Activated T-helper 2 cell treated with anti-CD3 and anti-CD28 coated beads, Interferon-gamma antibody, Interleukin-2, Interleukin-4, amounts not matched to agents 10 μg/mL and 5 μg/mL and 100 μg/mL, durations not matched to agents 14 hours and 24 hours and 36 hours (primary cell): Measurements from ENCODE around the gene CMTM1. TPM values are rescaled to one million over a fixed set of nuclear protein-coding genes. Genes with fewer than 3 reads are reported as not detected.

Experiments
- DNase-seq: peaks from one replicate; pipeline ENCODE4 v3.0.0; 2021; ENCODE audit warnings: low spot score
- H3K27ac Mint-ChIP-seq: one replicate; pipeline ENCODE4 v1.8.0; 2021; ENCODE audit warnings: mixed read lengths
- H3K27me3 Mint-ChIP-seq: one replicate; pipeline ENCODE4 v1.8.0; 2021; ENCODE audit warnings: low read depth, mixed read lengths
- H3K36me3 Mint-ChIP-seq: one replicate; pipeline ENCODE4 v1.8.0; 2021; ENCODE audit warnings: low read depth, mixed read lengths
- H3K4me1 Mint-ChIP-seq: one replicate; pipeline ENCODE4 v1.8.0; 2021; ENCODE audit warnings: low read depth, mixed read lengths
- H3K4me3 Mint-ChIP-seq: one replicate; pipeline ENCODE4 v1.8.0; 2021; ENCODE audit warnings: low read depth, mild to moderate bottlenecking, moderate library complexity, mixed read lengths
- H3K9me3 Mint-ChIP-seq: one replicate; pipeline ENCODE4 v1.8.0; 2021; ENCODE audit warnings: mixed read lengths
- intact Hi-C: fragments of 100-400 bp; cut with micrococcal nuclease; formaldehyde crosslinking; loops from one replicate; pipeline ENCODE4 v1.15.1; 2023
- total RNA-seq: library from RNA; stranded (reverse); gene quantifications from 2 replicates; pipeline ENCODE4 v1.2.3, GENCODE V29; 2022

Gene CMTM1
- total RNA-seq, 1 donor from 2014 or later: 10.7 TPM

- DNase-seq: no peak
- peak overlapping the region; percentile 33 for H3K4me3 Mint-ChIP-seq
Observed at GRCh38 chr16:66524601-66525164, 41.6 kb upstream of the CMTM1 start.

GRCh38 chr16:66525396-66526180 lies 40.7 kb upstream of the CMTM1 start:
- DNase-seq: no peak
- H3K27ac Mint-ChIP-seq: peak overlapping the region; percentile 31
- peak overlapping the region; percentile 33 for H3K4me3 Mint-ChIP-seq
- H3K27me3 Mint-ChIP-seq: no peaks in the 10 kb centered on the region
- H3K36me3 Mint-ChIP-seq: peaks cover 17% of the 10 kb centered on the region
- no peaks in the 10 kb centered on the region for H3K9me3 Mint-ChIP-seq
- intact Hi-C loops: loop anchor here (10.0 kb wide), 1 partner anchor 349 kb away; no protein-coding TSS in a partner anchor
- peaks cover 58% of the 10 kb centered on the region for H3K4me1 Mint-ChIP-seq

More at GRCh38 chr16:66524601-66525164, 41.6 kb upstream of the CMTM1 start:
- intact Hi-C loops: loop anchor here (10.0 kb wide), 1 partner anchor 350 kb away; no protein-coding TSS in a partner anchor
- H3K36me3 Mint-ChIP-seq: peaks cover 14% of the 10 kb centered on the region
- peak overlapping the region; percentile 69 for H3K27ac Mint-ChIP-seq
- peaks cover 63% of the 10 kb centered on the region for H3K4me1 Mint-ChIP-seq
- no peaks in the 10 kb centered on the region for H3K27me3 Mint-ChIP-seq
- H3K9me3 Mint-ChIP-seq: no peaks in the 10 kb centered on the region

GRCh38 chr16:66528294-66528693 lies 37.9 kb upstream of the CMTM1 start:
- H3K4me1 Mint-ChIP-seq: peaks cover 34% of the 10 kb centered on the region
- H3K27me3 Mint-ChIP-seq: no peaks in the 10 kb centered on the region
- no peak for DNase-seq
- no peaks in the 10 kb centered on the region for H3K9me3 Mint-ChIP-seq
- intact Hi-C loops: loop anchor here (10.0 kb wide), 1 partner anchor 347 kb away; no protein-coding TSS in a partner anchor
- no peak overlapping the region for H3K4me3 Mint-ChIP-seq
- H3K27ac Mint-ChIP-seq: no peak overlapping the region
- H3K36me3 Mint-ChIP-seq: peaks cover 17% of the 10 kb centered on the region

- Mint-ChIP-seq H3K36me3 (peaks cover 17% of the 10 kb centered on the region), H3K9me3 (no peaks in the 10 kb centered on the region), H3K27ac (peak overlapping the region; percentile 52), H3K4me1 (peaks cover 27% of the 10 kb centered on the region), H3K27me3 (no peaks in the 10 kb centered on the region), H3K4me3 (no peak overlapping the region)
- intact Hi-C loops: loop anchor here (10.0 kb wide), 1 partner anchor 345 kb away; no protein-coding TSS in a partner anchor
- no peak for DNase-seq
Observed at GRCh38 chr16:66529475-66529874, 36.8 kb upstream of the CMTM1 start.

GRCh38 chr16:66534376-66534799 lies 31.9 kb upstream of the CMTM1 start:
- peaks cover 12% of the 10 kb centered on the region for H3K4me1 Mint-ChIP-seq
- intact Hi-C loops: no loop called here
- DNase-seq: no peak
- H3K9me3 Mint-ChIP-seq: no peaks in the 10 kb centered on the region
- no peaks in the 10 kb centered on the region for H3K27me3 Mint-ChIP-seq
- peaks cover 18% of the 10 kb centered on the region for H3K36me3 Mint-ChIP-seq
- no peak overlapping the region for H3K27ac Mint-ChIP-seq
- H3K4me3 Mint-ChIP-seq: no peak overlapping the region

GRCh38 chr16:66536525-66536924 lies 29.7 kb upstream of the CMTM1 start:
- H3K27ac Mint-ChIP-seq: no peak overlapping the region
- no peaks in the 10 kb centered on the region for H3K9me3 Mint-ChIP-seq
- H3K4me1 Mint-ChIP-seq: peaks cover 15% of the 10 kb centered on the region
- DNase-seq: no peak
- peaks cover 16% of the 10 kb centered on the region for H3K36me3 Mint-ChIP-seq
- intact Hi-C loops: no loop called here
- H3K4me3 Mint-ChIP-seq: no peak overlapping the region
- H3K27me3 Mint-ChIP-seq: no peaks in the 10 kb centered on the region

GRCh38 chr16:66537236-66537635 lies 29.0 kb upstream of the CMTM1 start:
- no peak overlapping the region for H3K27ac Mint-ChIP-seq
- H3K27me3 Mint-ChIP-seq: no peaks in the 10 kb centered on the region
- H3K36me3 Mint-ChIP-seq: peaks cover 16% of the 10 kb centered on the region
- no peak overlapping the region for H3K4me3 Mint-ChIP-seq
- no peak for DNase-seq
- no peaks in the 10 kb centered on the region for H3K9me3 Mint-ChIP-seq
- intact Hi-C loops: no loop called here
- H3K4me1 Mint-ChIP-seq: peaks cover 15% of the 10 kb centered on the region

GRCh38 chr16:66538910-66539309 lies 27.3 kb upstream of the CMTM1 start:
- Mint-ChIP-seq H3K9me3 (no peaks in the 10 kb centered on the region), H3K4me3 (no peak overlapping the region), H3K27ac (no peak overlapping the region), H3K4me1 (peaks cover 16% of the 10 kb centered on the region), H3K36me3 (peaks cover 16% of the 10 kb centered on the region), H3K27me3 (no peaks in the 10 kb centered on the region)
- DNase-seq: no peak
- intact Hi-C loops: no loop called here

GRCh38 chr16:66539623-66540469 lies 26.4 kb upstream of the CMTM1 start:
- Mint-ChIP-seq H3K9me3 (no peaks in the 10 kb centered on the region), H3K27ac (no peak overlapping the region), H3K36me3 (peaks cover 16% of the 10 kb centered on the region), H3K4me1 (peaks cover 21% of the 10 kb centered on the region), H3K4me3 (no peak overlapping the region), H3K27me3 (no peaks in the 10 kb centered on the region)
- no peak for DNase-seq
- intact Hi-C loops: no loop called here

- H3K27me3 Mint-ChIP-seq: no peaks in the 10 kb centered on the region
- no peak overlapping the region for H3K27ac Mint-ChIP-seq
- no peak overlapping the region for H3K4me3 Mint-ChIP-seq
- intact Hi-C loops: no loop called here
- H3K9me3 Mint-ChIP-seq: no peaks in the 10 kb centered on the region
- peaks cover 10% of the 10 kb centered on the region for H3K36me3 Mint-ChIP-seq
- DNase-seq: no peak
- peaks cover 21% of the 10 kb centered on the region for H3K4me1 Mint-ChIP-seq
Observed at GRCh38 chr16:66541388-66542355, 24.6 kb upstream of the CMTM1 start.

- intact Hi-C loops: no loop called here
- DNase-seq: no peak
- Mint-ChIP-seq H3K9me3 (no peaks in the 10 kb centered on the region), H3K27ac (no peak overlapping the region), H3K36me3 (peaks cover 7% of the 10 kb centered on the region), H3K27me3 (no peaks in the 10 kb centered on the region), H3K4me1 (peaks cover 23% of the 10 kb centered on the region), H3K4me3 (no peak overlapping the region)
Observed at GRCh38 chr16:66542396-66542795, 23.8 kb upstream of the CMTM1 start.

- Mint-ChIP-seq H3K9me3 (no peaks in the 10 kb centered on the region), H3K4me3 (no peak overlapping the region), H3K27ac (no peak overlapping the region), H3K36me3 (peaks cover 8% of the 10 kb centered on the region), H3K4me1 (peaks cover 30% of the 10 kb centered on the region), H3K27me3 (no peaks in the 10 kb centered on the region)
- intact Hi-C loops: no loop called here
- no peak for DNase-seq
Observed at GRCh38 chr16:66543541-66543940, 22.7 kb upstream of the CMTM1 start.
